Panc1 (cell line): ENCODE results near the gene CLTB. TPM values are rescaled to one million over a fixed set of nuclear protein-coding genes. Genes with fewer than 3 reads are reported as not detected.

Experiments
- ATAC-seq: fragments of 200-7000 bp; cut with Tn5 transposase; 2 replicates; pipeline ENCODE4 v1.9.1; 2020; ENCODE audit warnings: mild to moderate bottlenecking, moderate library complexity
- BruUV-seq: library from RNA; stranded (reverse); fragments of 400-500 nt; replicated peaks from 2 replicates; lab custom pipeline; 2021; lab: Mats Ljungman, UMichigan
- CTCF ChIA-PET: fragments of 300-600 bp; sonication (Branson Sonifier 250); formaldehyde crosslinking; loops from one replicate; lab custom pipeline; 2022; ENCODE audit warnings: antibody characterized with exemption; lab: Charles Lee
- POLR2A ChIA-PET: fragments of 300-600 bp; sonication (Branson Sonifier 250); formaldehyde crosslinking; loops from one replicate; lab custom pipeline; 2022; ENCODE audit warnings: antibody characterized with exemption; lab: Charles Lee
- DNase-seq: peaks from one replicate; pipeline ENCODE4 v3.0.0-alpha.2; 2010; ENCODE audit warnings: low read depth, low spot score
- H3K27ac ChIP-seq: 2 replicates; pipeline ENCODE4 v1.5.1; 2011; ENCODE audit warnings: mild to moderate bottlenecking, low read length, inconsistent platforms
- H3K27me3 ChIP-seq: fragments of 200-500 bp; sonication (Bioruptor generic); 2 replicates; pipeline ENCODE4 v1.6.0; 2014; ENCODE audit warnings: low read length, inconsistent platforms; ENCODE audit not compliant: control insufficient read depth, insufficient read depth
- H3K36me3 ChIP-seq: fragments of 200-500 bp; sonication (Bioruptor generic); 2 replicates; pipeline ENCODE4 v1.5.1; 2014; ENCODE audit warnings: inconsistent platforms, mild to moderate bottlenecking, low read length, moderate library complexity; ENCODE audit not compliant: control insufficient read depth, insufficient read depth
- H3K4me1 ChIP-seq: 2 replicates; pipeline ENCODE4 v1.5.1; 2011; ENCODE audit warnings: inconsistent platforms, mild to moderate bottlenecking, low read length, moderate library complexity; ENCODE audit not compliant: control insufficient read depth, insufficient read depth
- H3K4me3 ChIP-seq, 2 experiments: 2 replicates each; pipeline ENCODE4 v1.5.1; 2011 to 2012; ENCODE audit warnings: low read depth in 2 of 2, low read length in 2 of 2, mild to moderate bottlenecking in 2 of 2, inconsistent platforms in 1 of 2, moderate library complexity in 1 of 2
- H3K9me3 ChIP-seq: fragments of 200-500 bp; sonication (Bioruptor generic); 2 replicates; pipeline ENCODE4 v1.5.1; 2014; ENCODE audit warnings: low read depth, mild to moderate bottlenecking, inconsistent platforms, low read length, moderate library complexity; ENCODE audit not compliant: control insufficient read depth, insufficient read depth
- CTCF ChIP-seq: fragments of 450-650 bp; IDR thresholded peaks from 2 replicates; pipeline ENCODE4 v1.5.1; 2017; ENCODE audit warnings: mild to moderate bottlenecking
- POLR2AphosphoS5 ChIP-seq: IDR thresholded peaks from 2 replicates; pipeline ENCODE4 v1.6.1; 2012; ENCODE audit warnings: mild to moderate bottlenecking, low read depth, low read length, moderate library complexity
- REST ChIP-seq, 2 experiments: IDR thresholded peaks; 2 replicates each; pipeline ENCODE4 v1.6.1; 2011 to 2012; ENCODE audit warnings: low read depth in 2 of 2, control low read depth in 1 of 2, low read length in 1 of 2, mild to moderate bottlenecking in 1 of 2, moderate library complexity in 1 of 2; ENCODE audit not compliant: insufficient read depth in 1 of 2
- SIN3A ChIP-seq: IDR thresholded peaks from 2 replicates; pipeline ENCODE4 v1.6.1; 2012; ENCODE audit warnings: low read depth, mild to moderate bottlenecking, low read length, moderate library complexity, borderline replicate concordance; ENCODE audit not compliant: insufficient read depth
- TCF7L2 ChIP-seq: IDR thresholded peaks from 2 replicates; pipeline ENCODE4 v1.6.1; 2011; ENCODE audit warnings: mild to moderate bottlenecking, low read depth, low read length, inconsistent platforms
- in situ Hi-C: cut with HindIII; loops from 2 replicates; pipeline ENCODE4 v1.10.0; 2016; ENCODE audit warnings: low sequenced_read_pairs, low pct_unique_long_range_greater_than_20kb
- intact Hi-C: fragments of 100-400 bp; cut with micrococcal nuclease; formaldehyde crosslinking; loops from one replicate; pipeline ENCODE4 v1.10.0; 2022; ENCODE audit not compliant: unreplicated experiment
- total RNA-seq: library from RNA; stranded (reverse); gene quantifications from one replicate; pipeline ENCODE4 v1.2.1, GENCODE V29; 2021; ENCODE audit not compliant: unreplicated experiment

CLTB gene
- total RNA-seq, 1 experiment from 2014 or later: 124 TPM

GRCh38 chr5:176427971-176428370 is 11.6 kb upstream of the CLTB start:
- Histone ChIP-seq H3K4me1 (peaks cover 10% of the 10 kb centered on the region), H3K36me3 (no peaks in the 10 kb centered on the region), H3K9me3 (no peaks in the 10 kb centered on the region), H3K27ac (peak overlapping the region; percentile 14; the same call in 1 of the 2 replicates), H3K27me3 (no peaks in the 10 kb centered on the region), H3K4me3 (no peak overlapping the region)
- intact Hi-C loops: no loop called here
- no peak for DNase-seq
- ChIA-PET CTCF (no interaction called here), POLR2A (no interaction called here)
- no peak for TF ChIP-seq SIN3A
- TF ChIP-seq REST (IDR thresholded peaks at IDR 0.05; ENCODE audit: insufficient read depth in 1 of 2, low read depth in 2 of 2, low read length in 1 of 2): no peak
- TF ChIP-seq CTCF: no peak
- no peak for TF ChIP-seq POLR2AphosphoS5
- no peak for TF ChIP-seq TCF7L2
- in situ Hi-C loops: no loop called here
- ATAC-seq: no peak
- BruUV-seq: no TSS peak

- DNase-seq: no peak
- ChIA-PET POLR2A (no interaction called here), CTCF (no interaction called here)
Observed at GRCh38 chr5:176426876-176427275, 10.5 kb upstream of the CLTB start.

More at GRCh38 chr5:176426876-176427275, 10.5 kb upstream of the CLTB start:
- H3K27me3 ChIP-seq: no peaks in the 10 kb centered on the region
- no peak overlapping the region for H3K4me3 ChIP-seq
- no peaks in the 10 kb centered on the region for H3K9me3 ChIP-seq
- no peak for ATAC-seq
- in situ Hi-C loops (no loop called here), intact Hi-C loops (no loop called here)
- peaks cover 10% of the 10 kb centered on the region for H3K4me1 ChIP-seq
- H3K36me3 ChIP-seq: no peaks in the 10 kb centered on the region
- BruUV-seq: no TSS peak
- no peak overlapping the region for H3K27ac ChIP-seq
- TF ChIP-seq POLR2AphosphoS5: no peak
- TF ChIP-seq TCF7L2: no peak
- TF ChIP-seq SIN3A: no peak
- TF ChIP-seq REST (IDR thresholded peaks at IDR 0.05; ENCODE audit: insufficient read depth in 1 of 2, low read depth in 2 of 2, low read length in 1 of 2): no peak
- no peak for TF ChIP-seq CTCF
